GM12878 (cell line): Measurements from ENCODE around the gene DNAJC4. TPM values are rescaled to one million over a fixed set of nuclear protein-coding genes. Genes with fewer than 3 reads are reported as not detected.

Experiments used
- ATAC-seq: fragments of 200-7000 bp; cut with Tn5 transposase; 3 replicates; pipeline ENCODE4 v1.9.1; 2020; ENCODE audit warnings: mild to moderate bottlenecking, moderate library complexity
- BruUV-seq: library from RNA; stranded (reverse); fragments of 400-500 nt; replicated peaks from 2 replicates; lab custom pipeline; 2021; lab: Mats Ljungman, UMichigan
- CTCF ChIA-PET: fragments of 300-600 bp; sonication (Branson Sonifier 250); formaldehyde crosslinking; extraction: SDS; loops from one replicate; lab custom pipeline; 2021; ENCODE audit warnings: inconsistent platforms; lab: Yijun Ruan, JAX
- POLR2A ChIA-PET: fragments of 350-600 bp; formaldehyde crosslinking; extraction: SDS; loops from one replicate; lab custom pipeline; 2021; ENCODE audit warnings: inconsistent platforms; lab: Charles Lee
- RAD21 ChIA-PET: fragments of 300-600 bp; sonication (Branson Sonifier 250); formaldehyde crosslinking; loops from one replicate; lab custom pipeline; 2023; ENCODE audit warnings: antibody characterized with exemption; ENCODE audit not compliant: unreplicated experiment; lab: Charles Lee
- SMC1A ChIA-PET: fragments of 300-600 bp; sonication (Branson Sonifier 250); formaldehyde crosslinking; loops from one replicate; lab custom pipeline; 2023; ENCODE audit not compliant: unreplicated experiment, uncharacterized antibody; lab: Charles Lee
- DNase-seq: peaks from one replicate; pipeline ENCODE4 v3.0.0-alpha.2; 2011; ENCODE audit warnings: low read depth, low spot score
- FAIRE-seq: peaks from 3 replicates; lab custom pipeline; 2011; peaks lifted over from hg19 to GRCh38; lab: Jason Lieb, UNC
- H2AFZ ChIP-seq: 2 replicates; pipeline ENCODE4 v1.6.0; 2011; ENCODE audit warnings: low read depth, low read length, control low read depth; ENCODE audit not compliant: control insufficient read depth
- H3K27ac ChIP-seq: 2 replicates; pipeline ENCODE4 v1.5.1; 2011; ENCODE audit warnings: control low read depth; ENCODE audit not compliant: control insufficient read depth, insufficient read depth
- H3K27me3 ChIP-seq, 2 experiments: replicated peaks in 1 of 2; 2 replicates each; pipeline versions ENCODE4 v1.6.0 to v1.6.1; 2011; ENCODE audit warnings: low read length in 1 of 2; ENCODE audit not compliant: control insufficient read depth in 2 of 2, insufficient read depth in 2 of 2
- H3K36me3 ChIP-seq, 2 experiments: 2 replicates each; pipeline ENCODE4 v1.5.1; 2011; ENCODE audit warnings: low read length in 1 of 2; ENCODE audit not compliant: control insufficient read depth in 2 of 2, insufficient read depth in 2 of 2
- H3K4me1 ChIP-seq: 2 replicates; pipeline ENCODE4 v1.6.1; 2011; ENCODE audit warnings: mild to moderate bottlenecking, low read length, moderate library complexity, mixed read lengths; ENCODE audit not compliant: control insufficient read depth, insufficient read depth
- H3K4me2 ChIP-seq: 2 replicates; pipeline ENCODE4 v1.6.0; 2011; ENCODE audit warnings: control low read depth; ENCODE audit not compliant: control insufficient read depth, insufficient read depth
- H3K4me3 ChIP-seq: fragments of 200-600 bp; sonication (generic); 2 replicates; pipeline ENCODE4 v1.5.1; 2016
- H3K79me2 ChIP-seq: 2 replicates; pipeline ENCODE4 v1.6.0; 2011; ENCODE audit warnings: low read length; ENCODE audit not compliant: control insufficient read depth, insufficient read depth
- H3K9ac ChIP-seq: 2 replicates; pipeline ENCODE4 v1.8.0; 2011; ENCODE audit warnings: low read length, control low read depth, mixed read lengths; ENCODE audit not compliant: control insufficient read depth, insufficient read depth
- H3K9me3 ChIP-seq: replicated peaks from 3 replicates; pipeline ENCODE4 v1.5.1; 2011; ENCODE audit warnings: mild to moderate bottlenecking, low read length; ENCODE audit not compliant: control insufficient read depth, insufficient read depth
- H4K20me1 ChIP-seq: 2 replicates; pipeline ENCODE4 v1.6.0; 2011; ENCODE audit not compliant: control insufficient read depth, insufficient read depth
- NR2C2 ChIP-seq: IDR thresholded peaks from 2 replicates; pipeline ENCODE4 v1.6.1; 2011; ENCODE audit warnings: borderline replicate concordance, low read depth; ENCODE audit not compliant: control insufficient read depth, insufficient read length
- PKNOX1 ChIP-seq: fragments of 450-650 bp; IDR thresholded peaks from 2 replicates; pipeline ENCODE4 v1.6.1; 2016; ENCODE audit warnings: mild to moderate bottlenecking
- WGBS: methylation state at CpG from one replicate; pipeline ENCODE4 v1.1.6; 2016; ENCODE audit warnings: low lambda C conversion rate; ENCODE audit not compliant: insufficient replicate concordance, insufficient coverage; ENCODE audit errors: missing lambda C conversion rate; 5-methylcytosine and 5-hydroxymethylcytosine counted together
- in situ Hi-C: fragments of 300-500 bp; cut with MboI; formaldehyde crosslinking; loops from 9 replicates; pipeline ENCODE4 v1.14.3; 2018; ENCODE audit warnings: mixed read lengths
- intact Hi-C: fragments of 100-400 bp; cut with micrococcal nuclease; formaldehyde crosslinking; loops from one replicate; pipeline ENCODE4 v1.14.2; 2022; ENCODE audit not compliant: unreplicated experiment
- polyA plus RNA-seq, 11 experiments: library from polyadenylated mRNA; depleted of rRNA in 4 of 11; unstranded in 6 of 11; stranded (reverse) in 5 of 11; fragments of >200 nt; fragmentation: Nextera tagmentation in 4 of 11; fragmentation: Illumina TruSeq in 1 of 11; extraction: Ambion mirVana in 4 of 11; extraction: Trizol in 1 of 11; gene quantifications; 1 replicate in 1 of 11; 2 replicates in 10 of 11; pipeline versions ENCODE4 v1.2.1 to v1.2.3, GENCODE V29; 2011 to 2016; ENCODE audit warnings: inconsistent platforms in 2 of 11, missing spikeins in 2 of 11, low read depth in 1 of 11
- total RNA-seq, 4 experiments: library from RNA; depleted of rRNA in 3 of 4; stranded (reverse); fragments of >200 nt in 3 of 4; fragmentation: Illumina TruSeq in 1 of 4; extraction: Trizol in 1 of 4; gene quantifications; 2 replicates each; pipeline versions ENCODE4 v1.2.1 to v1.2.3, GENCODE V29; 2013 to 2021

Gene DNAJC4
- total and polyA plus RNA-seq, 10 of the 15 experiments (the other 5 are each of a cell fraction or from before 2014, with no cell fraction given): 3.7 to 64.9 (median 30.1) TPM

GRCh38 chr11:64235437-64236161 is 5.3 kb downstream of the DNAJC4 start:
- ChIA-PET RAD21 (no interaction called here), POLR2A (interaction anchor here (0.9 to 1.7 kb wide), 3 partner anchors 22 to 30 kb away, joined by 4 to 7 read pairs (median 4); partner anchors contain the start of gene FERMT3), CTCF (interaction anchor here (0.6 kb wide), 1 partner anchor 44 kb away, joined by 3 read pairs; no protein-coding TSS in a partner anchor), SMC1A (interaction anchor here (0.9 to 1.2 kb wide), 2 partner anchors 9 to 29 kb away, joined by 3 read pairs; partner anchors contain the start of gene FERMT3)
- TF ChIP-seq NR2C2: no peak
- peak; percentile 50; the same call in 1 of the 2 replicates for TF ChIP-seq PKNOX1
- no peak for ATAC-seq
- FAIRE-seq: no peak
- Histone ChIP-seq H3K4me2 (peak overlapping the region; percentile 83), H3K4me1 (peaks cover 55% of the 10 kb centered on the region), H3K36me3 (peaks cover 0 to 5% of the 10 kb centered on the region in 2 experiments; a peak in 2 of 4 replicates), H3K9me3 (no peaks in the 10 kb centered on the region), H3K9ac (peak overlapping the region; percentile 47), H3K79me2 (peaks cover 14% of the 10 kb centered on the region), H3K4me3 (peak overlapping the region; percentile 97), H3K27ac (0 out of 2 replicates have a peak overlapping the region, but pooled peaks have one; percentile 33), H4K20me1 (no peaks in the 10 kb centered on the region), H3K27me3 (no peaks in the 10 kb centered on the region), H2AFZ (no peak overlapping the region)
- TSS peak; percentile 58 for BruUV-seq
- no peak for DNase-seq
- intact Hi-C loops: no loop called here
- 85% methylated on average over 11 of the region's 12 CpGs for WGBS
- in situ Hi-C loops: loop anchor here (25.0 kb wide), 1 partner anchor 1627 kb away; the partner anchor contains the start of genes CFL1, EFEMP2 and MUS81
